HepG2 (cell line): ENCODE measurements around the gene PAN2. TPM values are rescaled to one million over a fixed set of nuclear protein-coding genes. Genes with fewer than 3 reads are reported as not detected.
A peak's percentile ranks its signal among the peaks of the same experiment; 100 is the strongest.

Experiments
- DBP ChIP-seq: sonication (generic); formaldehyde crosslinking; IDR thresholded peaks from 2 replicates; pipeline ENCODE4 v1.4.0; 2020; ENCODE audit warnings: missing genetic modification reagents; ENCODE audit errors: not compliant biosample characterization
- EHMT2 ChIP-seq: fragments of 200-600 bp; sonication (generic); IDR thresholded peaks from 2 replicates; pipeline ENCODE4 v1.7.0; 2017; ENCODE audit warnings: antibody characterized with exemption, low read depth, low read length, borderline replicate concordance
- HNF1A ChIP-seq, 2 experiments: sonication (generic) in 1 of 2; formaldehyde crosslinking in 1 of 2; IDR thresholded peaks; 2 replicates each; pipeline versions ENCODE4 v1.4.0 to v1.6.1; 2016 to 2020; ENCODE audit warnings: borderline replicate concordance in 1 of 2, low read depth in 1 of 2, mild to moderate bottlenecking in 1 of 2, missing genetic modification reagents in 1 of 2
- HOXA9 ChIP-seq: sonication (generic); formaldehyde crosslinking; IDR thresholded peaks from 2 replicates; pipeline ENCODE4 v1.8.1; 2022; ENCODE audit warnings: missing genetic modification reagents, mild to moderate bottlenecking, moderate library complexity, borderline replicate concordance
- KAT2B ChIP-seq: fragments of 150-350 bp; IDR thresholded peaks from 2 replicates; pipeline ENCODE4 v1.6.1; 2014; ENCODE audit warnings: low read depth, low read length, borderline replicate concordance
- NR2F1 ChIP-seq, 2 experiments: fragments of 450-650 bp in 1 of 2; formaldehyde crosslinking in 1 of 2; IDR thresholded peaks; 2 replicates each; pipeline versions ENCODE4 v1.5.0 to v1.6.1; 2016 to 2020; ENCODE audit warnings: mild to moderate bottlenecking in 1 of 2, missing compliant biosample characterization in 1 of 2, missing genetic modification reagents in 1 of 2, moderate library complexity in 1 of 2
- RELA ChIP-seq: sonication (generic); formaldehyde crosslinking; IDR thresholded peaks from 2 replicates; pipeline ENCODE4 v1.4.0; 2020; ENCODE audit warnings: missing genetic modification reagents
- TCF7 ChIP-seq: sonication (generic); IDR thresholded peaks from 2 replicates; pipeline ENCODE4 v1.6.1; 2016; ENCODE audit warnings: antibody characterized with exemption, low read depth
- ZFP1 ChIP-seq: IDR thresholded peaks from 2 replicates; pipeline ENCODE4 v1.6.1; 2016
- ZNF160 ChIP-seq: sonication (generic); formaldehyde crosslinking; IDR thresholded peaks from 2 replicates; pipeline ENCODE4 v1.8.0; 2022; ENCODE audit warnings: mild to moderate bottlenecking, inconsistent platforms, missing genetic modification reagents
- ZNF318 ChIP-seq: sonication (generic); formaldehyde crosslinking; IDR thresholded peaks from 2 replicates; pipeline ENCODE4 v1.4.0; 2020; ENCODE audit warnings: mild to moderate bottlenecking, missing genetic modification reagents
- ZNF564 ChIP-seq: sonication (generic); formaldehyde crosslinking; IDR thresholded peaks from 2 replicates; pipeline ENCODE4 v1.8.1; 2023; ENCODE audit warnings: mild to moderate bottlenecking, missing genetic modification reagents
- ZNF616 ChIP-seq: sonication (generic); formaldehyde crosslinking; IDR thresholded peaks from 2 replicates; pipeline ENCODE4 v1.5.0; 2020; ENCODE audit warnings: low read depth, mild to moderate bottlenecking, missing genetic modification reagents
- ZNF761 ChIP-seq: sonication (generic); formaldehyde crosslinking; conservative IDR thresholded peaks from 2 replicates; pipeline ENCODE4 v1.4.0; 2020; ENCODE audit warnings: mild to moderate bottlenecking, missing genetic modification reagents
- ZNF775 ChIP-seq: sonication (generic); formaldehyde crosslinking; IDR thresholded peaks from 2 replicates; pipeline ENCODE4 v1.4.0; 2020; ENCODE audit warnings: missing genetic modification reagents, mild to moderate bottlenecking, moderate library complexity, borderline replicate concordance
- polyA plus RNA-seq, 8 experiments: library from polyadenylated mRNA; depleted of rRNA in 3 of 8; stranded (reverse) in 7 of 8; unstranded in 1 of 8; fragments of >200 nt; fragmentation: Illumina TruSeq in 4 of 8; extraction: Trizol in 4 of 8; gene quantifications; 2 replicates each; pipeline versions ENCODE4 v1.2.1 to v1.2.3, GENCODE V29; 2011 to 2016; ENCODE audit warnings: low read depth in 4 of 8, missing spikeins in 1 of 8, mixed read lengths in 1 of 8; ENCODE audit not compliant: insufficient read depth in 1 of 8
- total RNA-seq, 5 experiments: library from RNA; depleted of rRNA; stranded (reverse); fragments of >200 nt; fragmentation: Illumina TruSeq; extraction: Trizol; gene quantifications; 2 replicates each; pipeline ENCODE4 v1.2.3, GENCODE V29; 2016; ENCODE audit warnings: low read depth in 1 of 5

The PAN2 gene
- total and polyA plus RNA-seq, 2 of the 13 experiments (the other 11 are each of a cell fraction or from before 2014, with no cell fraction given): 27.2 to 61.1 TPM

GRCh38 chr12:56299308-56299852, 34.4 kb downstream of the PAN2 start (continued):
- no peak for TF ChIP-seq HNF1A (IDR thresholded peaks at IDR 0.05; ENCODE audit: low read depth)
- no peak for TF ChIP-seq HNF1A (CRISPR knock-in tag; IDR thresholded peaks at IDR 0.05; ENCODE audit: borderline replicate concordance)
- no peak for TF ChIP-seq DBP
- no peak for TF ChIP-seq ZNF616 (CRISPR knock-in tag)
- no peak for TF ChIP-seq ZNF564 (CRISPR knock-in tag)
- TF ChIP-seq HOXA9 (CRISPR knock-in tag): no peak
- TF ChIP-seq ZFP1 (CRISPR knock-in tag): no peak
- TF ChIP-seq ZNF318: no peak
- TF ChIP-seq RELA (CRISPR knock-in tag): no peak
- no peak for TF ChIP-seq ZNF761
- TF ChIP-seq NR2F1 (CRISPR knock-in tag; IDR thresholded peaks at IDR 0.05): no peak
- TF ChIP-seq EHMT2: no peak
- TF ChIP-seq ZNF775 (CRISPR knock-in tag): no peak
- no peak for TF ChIP-seq TCF7
- no peak for TF ChIP-seq KAT2B
- TF ChIP-seq ZNF160 (CRISPR knock-in tag): 0 out of 2 replicates have a peak, but pooled peaks have one; percentile 6
